ENCODE results near the gene SNCA. TPM values are rescaled to one million over a fixed set of nuclear protein-coding genes. Genes with fewer than 3 reads are reported as not detected.

Gene SNCA
- total RNA-seq, 1 donor from 2014 or later: 5.6 TPM

DNA sequence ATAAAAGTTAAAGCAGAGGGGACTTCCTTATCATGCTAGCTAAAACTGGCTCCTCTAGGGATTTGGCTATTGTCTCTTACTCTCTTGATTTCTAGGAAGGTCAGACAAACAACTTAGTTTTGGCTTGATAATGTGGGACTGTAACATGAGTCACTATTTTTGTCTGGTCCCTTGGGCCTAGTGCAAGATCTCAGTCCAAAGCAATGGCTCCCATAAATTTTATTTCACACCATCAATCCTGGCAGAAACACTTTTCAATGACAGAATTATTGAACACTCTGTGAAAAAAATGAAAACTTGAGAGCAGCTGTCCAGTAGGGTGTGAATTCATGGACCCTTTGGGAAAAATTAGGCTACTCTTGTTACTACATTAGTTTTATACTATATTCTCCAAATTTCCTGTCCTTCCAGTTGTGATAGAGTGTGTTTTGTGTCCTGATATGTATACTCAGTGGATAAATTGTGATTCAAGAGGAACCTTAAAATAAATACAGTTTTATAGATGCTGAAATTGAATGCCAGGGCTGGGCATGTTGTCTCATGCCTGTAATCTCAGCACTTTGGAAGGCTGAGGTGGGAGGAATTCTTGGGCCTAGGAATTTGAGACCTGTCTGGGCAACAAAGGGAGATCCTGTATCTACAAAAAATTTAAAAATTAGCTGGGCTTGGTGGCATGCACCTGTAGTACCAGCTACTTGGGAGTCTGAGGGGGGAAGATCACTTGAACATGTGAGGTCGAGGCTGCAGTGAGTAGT lies 10.8 kb upstream of the SNCA start:
- Histone ChIP-seq H3K4me1 (no peaks in the 10 kb centered on the region), H3K4me2 (no peak overlapping the region), H4K20me1 (ENCODE audit: low read depth) (no peaks in the 10 kb centered on the region), H2AFZ (replicated peaks) (no peak overlapping the region), H3F3A (ENCODE audit: low read depth) (no peaks in the 10 kb centered on the region), H3K27ac (no peak overlapping the region), H3K79me2 (ENCODE audit: low read depth) (no peaks in the 10 kb centered on the region), H3K9me3 (ENCODE audit: low read depth) (no peaks in the 10 kb centered on the region), H3K27me3 (no peaks in the 10 kb centered on the region), H3K9ac (no peak overlapping the region), H3K36me3 (no peaks in the 10 kb centered on the region), H3K4me3 (no peak overlapping the region)
- peaks cover 15% of the 10 kb centered on the region for H3K36me3 Mint-ChIP-seq
- DNase-seq (ENCODE audit: low spot score): no peak
- TF ChIP-seq, protein P1, sequence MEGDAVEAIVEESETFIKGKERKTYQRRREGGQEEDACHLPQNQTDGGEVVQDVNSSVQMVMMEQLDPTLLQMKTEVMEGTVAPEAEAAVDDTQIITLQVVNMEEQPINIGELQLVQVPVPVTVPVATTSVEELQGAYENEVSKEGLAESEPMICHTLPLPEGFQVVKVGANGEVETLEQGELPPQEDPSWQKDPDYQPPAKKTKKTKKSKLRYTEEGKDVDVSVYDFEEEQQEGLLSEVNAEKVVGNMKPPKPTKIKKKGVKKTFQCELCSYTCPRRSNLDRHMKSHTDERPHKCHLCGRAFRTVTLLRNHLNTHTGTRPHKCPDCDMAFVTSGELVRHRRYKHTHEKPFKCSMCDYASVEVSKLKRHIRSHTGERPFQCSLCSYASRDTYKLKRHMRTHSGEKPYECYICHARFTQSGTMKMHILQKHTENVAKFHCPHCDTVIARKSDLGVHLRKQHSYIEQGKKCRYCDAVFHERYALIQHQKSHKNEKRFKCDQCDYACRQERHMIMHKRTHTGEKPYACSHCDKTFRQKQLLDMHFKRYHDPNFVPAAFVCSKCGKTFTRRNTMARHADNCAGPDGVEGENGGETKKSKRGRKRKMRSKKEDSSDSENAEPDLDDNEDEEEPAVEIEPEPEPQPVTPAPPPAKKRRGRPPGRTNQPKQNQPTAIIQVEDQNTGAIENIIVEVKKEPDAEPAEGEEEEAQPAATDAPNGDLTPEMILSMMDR (IDR thresholded peaks at IDR 0.05): no peak
- TF ChIP-seq EZH2 (IDR thresholded peaks at IDR 0.05) (no peak), EZH2phosphoT487 (IDR thresholded peaks at IDR 0.05) (no peak)
- H3K27ac Mint-ChIP-seq: no peak overlapping the region
- H3K4me1 Mint-ChIP-seq: no peaks in the 10 kb centered on the region
- H3K9me3 Mint-ChIP-seq: peaks cover 29% of the 10 kb centered on the region
- no peak overlapping the region for H3K4me3 Mint-ChIP-seq
- H3K27me3 Mint-ChIP-seq (ENCODE audit: insufficient read depth, low read depth): peaks cover 2% of the 10 kb centered on the region

DNA sequence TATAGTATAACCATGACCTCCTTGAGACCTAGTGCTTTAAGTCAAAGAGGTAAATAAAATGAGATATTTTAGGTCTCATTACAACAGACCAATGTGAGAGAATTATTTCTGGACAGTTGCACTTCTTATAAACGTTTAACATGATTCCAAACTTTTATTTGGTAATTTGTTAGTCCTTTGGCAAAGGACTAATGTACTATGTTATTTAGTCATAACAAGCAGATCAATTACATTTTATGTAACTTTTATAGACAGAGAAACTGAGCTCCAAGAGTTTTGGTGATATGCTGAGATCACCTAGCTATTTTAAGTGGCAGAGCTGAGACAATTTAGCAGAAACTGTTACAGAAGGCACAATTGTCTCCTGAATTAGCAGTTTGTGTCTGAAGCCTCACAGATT lies 2.6 kb upstream of the SNCA start:
- Mint-ChIP-seq H3K9me3 (no peaks in the 10 kb centered on the region), H3K36me3 (peaks cover 4% of the 10 kb centered on the region), H3K4me1 (peaks cover 30% of the 10 kb centered on the region), H3K27me3 (ENCODE audit: insufficient read depth, low read depth) (no peaks in the 10 kb centered on the region), H3K4me3 (no peak overlapping the region), H3K27ac (no peak overlapping the region)
- Histone ChIP-seq H3K4me2 (no peak overlapping the region), H3K9me3 (ENCODE audit: low read depth) (no peaks in the 10 kb centered on the region), H2AFZ (replicated peaks) (no peak overlapping the region), H3F3A (ENCODE audit: low read depth) (peaks cover 14% of the 10 kb centered on the region), H3K79me2 (ENCODE audit: low read depth) (no peaks in the 10 kb centered on the region), H3K36me3 (no peaks in the 10 kb centered on the region), H4K20me1 (ENCODE audit: low read depth) (no peaks in the 10 kb centered on the region), H3K4me1 (no peaks in the 10 kb centered on the region), H3K4me3 (no peak overlapping the region), H3K9ac (no peak overlapping the region), H3K27me3 (peaks cover 29% of the 10 kb centered on the region), H3K27ac (no peak overlapping the region)
- TF ChIP-seq EZH2 (IDR thresholded peaks at IDR 0.05): no peak
- TF ChIP-seq, protein P1 (IDR thresholded peaks at IDR 0.05): no peak
- TF ChIP-seq EZH2phosphoT487 (IDR thresholded peaks at IDR 0.05): no peak
- no peak for DNase-seq (ENCODE audit: low spot score)

DNA sequence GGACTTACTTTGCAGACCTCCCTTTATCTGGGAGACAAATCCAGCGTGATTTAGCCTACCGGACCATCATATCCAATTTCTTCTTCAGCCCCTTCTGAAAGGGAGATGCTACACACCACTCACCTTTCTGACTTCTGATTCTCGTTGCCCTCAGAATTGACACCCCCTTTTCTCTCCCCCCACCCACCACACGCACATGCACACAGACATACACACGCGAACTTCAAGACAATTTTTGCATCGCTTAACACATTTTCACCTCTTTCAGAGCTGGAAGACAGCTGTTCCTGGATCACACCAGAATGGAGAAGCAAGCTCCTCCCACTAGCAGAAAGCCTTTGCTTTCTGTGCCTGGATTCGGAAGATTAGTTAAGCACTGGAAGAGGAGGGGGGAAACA lies 1.0 kb upstream of the SNCA start:
- peak overlapping the region; percentile 70 for H3K4me3 ChIP-seq
- Mint-ChIP-seq H3K4me1 (peaks cover 33% of the 10 kb centered on the region), H3K27ac (peak overlapping the region; percentile 87), H3K36me3 (peaks cover 15% of the 10 kb centered on the region), H3K27me3 (ENCODE audit: insufficient read depth, low read depth) (no peaks in the 10 kb centered on the region), H3K9me3 (no peaks in the 10 kb centered on the region), H3K4me3 (peak overlapping the region; percentile 94)
- H3K36me3 ChIP-seq: no peaks in the 10 kb centered on the region
- no peaks in the 10 kb centered on the region for H3K4me1 ChIP-seq
- no peaks in the 10 kb centered on the region for H4K20me1 ChIP-seq (ENCODE audit: low read depth)
- H3K4me2 ChIP-seq: peak overlapping the region; percentile 90
- peak overlapping the region; percentile 92 for H2AFZ ChIP-seq (replicated peaks)
- no peaks in the 10 kb centered on the region for H3K79me2 ChIP-seq (ENCODE audit: low read depth)
- H3K27ac ChIP-seq: no peak overlapping the region
- DNase-seq (ENCODE audit: low spot score): peak; percentile 58
- no peak for TF ChIP-seq EZH2 (IDR thresholded peaks at IDR 0.05)
- TF ChIP-seq, protein P1 (IDR thresholded peaks at IDR 0.05): no peak
- no peak for TF ChIP-seq EZH2phosphoT487 (IDR thresholded peaks at IDR 0.05)
- H3K9ac ChIP-seq: no peak overlapping the region
- H3K27me3 ChIP-seq: peaks cover 29% of the 10 kb centered on the region
- no peaks in the 10 kb centered on the region for H3K9me3 ChIP-seq (ENCODE audit: low read depth)
- H3F3A ChIP-seq (ENCODE audit: low read depth): peaks cover 14% of the 10 kb centered on the region
